Smooth muscle cell (in vitro differentiated cells): ENCODE results near the gene PYM1. TPM values are rescaled to one million over a fixed set of nuclear protein-coding genes. Genes with fewer than 3 reads are reported as not detected.
A peak's percentile ranks its signal among the peaks of the same experiment; 100 is the strongest.

ENCODE experiments used
- DNase-seq: peaks from one replicate; lab custom pipeline; 2025; ENCODE audit not compliant: unreplicated experiment; lab: John Stamatoyannopoulos, UW
- H2AFZ ChIP-seq: fragments of 200-600 bp; sonication (generic); 2 replicates; pipeline ENCODE4 v1.6.0; 2016; ENCODE audit warnings: antibody characterized with exemption, low read depth, mild to moderate bottlenecking
- H3F3A ChIP-seq: fragments of 200-600 bp; sonication (generic); 2 replicates; pipeline ENCODE4 v1.6.0; 2017; ENCODE audit warnings: antibody characterized with exemption, low read depth
- H3K27ac ChIP-seq: fragments of 200-600 bp; sonication (generic); 2 replicates; pipeline ENCODE4 v1.5.1; 2016; ENCODE audit warnings: low read depth, mild to moderate bottlenecking
- H3K27me3 ChIP-seq: fragments of 200-600 bp; sonication (generic); 2 replicates; pipeline ENCODE4 v1.6.1; 2016; ENCODE audit warnings: low read depth, mild to moderate bottlenecking
- H3K36me3 ChIP-seq: fragments of 200-600 bp; sonication (generic); 2 replicates; pipeline ENCODE4 v1.5.1; 2016; ENCODE audit warnings: low read depth
- H3K4me1 ChIP-seq: fragments of 200-600 bp; sonication (generic); 2 replicates; pipeline ENCODE4 v1.5.1; 2016; ENCODE audit warnings: low read depth
- H3K4me2 ChIP-seq: fragments of 200-600 bp; sonication (generic); 2 replicates; pipeline ENCODE4 v1.6.0; 2016; ENCODE audit warnings: mild to moderate bottlenecking
- H3K4me3 ChIP-seq: fragments of 200-600 bp; sonication (generic); 2 replicates; pipeline ENCODE4 v1.5.1; 2016; ENCODE audit warnings: mild to moderate bottlenecking
- H3K79me2 ChIP-seq: fragments of 200-600 bp; sonication (generic); 2 replicates; pipeline ENCODE4 v1.6.0; 2016; ENCODE audit warnings: low read depth, mild to moderate bottlenecking
- H3K9ac ChIP-seq: fragments of 200-600 bp; sonication (generic); 2 replicates; pipeline ENCODE4 v1.6.0; 2016; ENCODE audit warnings: low read depth
- H3K9me3 ChIP-seq: fragments of 200-600 bp; sonication (generic); replicated peaks from 2 replicates; pipeline ENCODE4 v1.5.1; 2016; ENCODE audit warnings: low read depth
- H4K20me1 ChIP-seq: fragments of 200-600 bp; sonication (generic); 2 replicates; pipeline ENCODE4 v1.6.0; 2016; ENCODE audit warnings: low read depth
- CTCF ChIP-seq: fragments of 200-600 bp; sonication (generic); IDR thresholded peaks from 2 replicates; pipeline ENCODE4 v1.5.1; 2017; ENCODE audit warnings: borderline replicate concordance, mild to moderate bottlenecking, antibody characterized with exemption; ENCODE audit not compliant: insufficient read depth, poor library complexity, severe bottlenecking
- WGBS: methylation state at CpG from one replicate; pipeline ENCODE4 v1.1.7; 2016; ENCODE audit warnings: low lambda C conversion rate; 5-methylcytosine and 5-hydroxymethylcytosine counted together
- polyA plus RNA-seq: library from polyadenylated mRNA; unstranded; fragments of >200 nt; fragmentation: Nextera tagmentation; extraction: Ambion mirVana; gene quantifications from 2 replicates; pipeline ENCODE4 v1.2.1, GENCODE V29; 2016
- total RNA-seq: library from RNA; depleted of rRNA; stranded (reverse); fragments of >200 nt; gene quantifications from 2 replicates; pipeline ENCODE4 v1.2.3, GENCODE V29; 2014

Gene PYM1
- total and polyA plus RNA-seq, 2 experiments from 2014 or later = 28.6 to 51.2 TPM

DNA sequence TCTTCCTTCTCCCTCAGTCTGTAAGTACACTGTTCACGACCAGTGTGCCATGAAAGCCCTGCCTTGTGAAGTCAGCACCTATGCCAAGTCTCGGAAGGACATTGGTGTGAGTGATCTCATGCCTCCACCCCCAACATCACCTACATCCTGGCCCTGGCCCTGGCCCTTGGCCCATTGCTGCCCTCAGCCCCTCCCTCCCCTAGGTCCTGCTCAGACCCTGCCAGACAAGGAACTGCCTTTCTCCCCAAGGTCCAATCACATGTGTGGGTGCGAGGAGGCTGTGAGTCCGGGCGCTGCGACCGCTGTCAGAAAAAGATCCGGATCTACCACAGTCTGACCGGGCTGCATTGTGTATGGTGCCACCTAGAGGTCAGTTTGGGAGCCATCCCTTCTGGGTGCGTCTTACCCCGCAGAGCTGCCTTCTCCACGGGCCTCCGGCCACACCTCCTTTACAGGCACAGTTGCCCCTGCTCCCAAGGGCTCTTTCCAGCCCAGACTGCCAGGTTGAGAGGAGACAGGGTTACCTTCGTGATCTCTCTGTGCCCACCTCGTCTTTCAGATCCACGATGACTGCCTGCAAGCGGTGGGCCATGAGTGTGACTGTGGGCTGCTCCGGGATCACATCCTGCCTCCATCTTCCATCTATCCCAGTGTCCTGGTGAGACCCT lies 12.5 kb upstream of the PYM1 start:
- Histone ChIP-seq H3K9me3 (no peaks in the 10 kb centered on the region), H4K20me1 (no peaks in the 10 kb centered on the region), H3K9ac (no peak overlapping the region), H3F3A (no peaks in the 10 kb centered on the region), H3K4me1 (no peaks in the 10 kb centered on the region), H3K36me3 (peaks cover 11% of the 10 kb centered on the region), H3K79me2 (no peaks in the 10 kb centered on the region), H3K27ac (no peak overlapping the region), H3K27me3 (no peaks in the 10 kb centered on the region), H3K4me2 (no peak overlapping the region), H3K4me3 (no peak overlapping the region), H2AFZ (no peak overlapping the region)
- peak; percentile 91 for TF ChIP-seq CTCF
- DNase-seq = peak; percentile 45
- 21% methylated on average over 18 of the region's 18 CpGs for WGBS

DNA sequence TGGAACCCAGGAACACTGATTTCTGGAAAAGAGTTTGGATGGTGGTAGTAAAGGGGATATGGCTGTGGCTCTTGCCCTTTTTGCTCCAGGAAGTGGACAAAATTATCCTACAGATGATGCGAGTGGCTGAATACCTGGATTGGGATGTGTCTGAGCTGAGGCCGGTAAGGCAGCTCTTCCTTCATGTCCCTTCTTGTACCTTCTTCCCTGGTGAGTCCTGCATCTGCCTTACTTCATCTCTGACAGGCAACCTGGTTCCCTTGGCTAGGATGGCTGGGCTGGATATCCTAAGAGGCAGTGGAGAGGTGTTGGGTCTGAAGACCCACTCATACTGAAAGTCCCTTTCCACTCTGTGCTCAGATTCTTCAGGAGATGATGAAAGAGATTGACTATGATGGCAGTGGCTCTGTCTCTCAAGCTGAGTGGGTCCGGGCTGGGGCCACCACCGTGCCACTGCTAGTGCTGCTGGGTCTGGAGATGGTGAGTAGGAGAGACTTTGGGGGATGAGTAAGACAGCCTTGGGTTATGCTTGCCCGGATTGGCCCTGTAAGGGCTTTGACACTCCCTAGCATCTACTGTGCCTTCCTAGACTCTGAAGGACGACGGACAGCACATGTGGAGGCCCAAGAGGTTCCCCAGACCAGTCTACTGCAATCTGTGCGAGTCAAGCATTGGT lies 11.3 kb upstream of the PYM1 start:
- 89% methylated on average over 8 of the region's 8 CpGs for whole genome bisulfite sequencing
- H3K4me1 ChIP-seq = no peaks in the 10 kb centered on the region
- TF ChIP-seq CTCF = no peak

DNA sequence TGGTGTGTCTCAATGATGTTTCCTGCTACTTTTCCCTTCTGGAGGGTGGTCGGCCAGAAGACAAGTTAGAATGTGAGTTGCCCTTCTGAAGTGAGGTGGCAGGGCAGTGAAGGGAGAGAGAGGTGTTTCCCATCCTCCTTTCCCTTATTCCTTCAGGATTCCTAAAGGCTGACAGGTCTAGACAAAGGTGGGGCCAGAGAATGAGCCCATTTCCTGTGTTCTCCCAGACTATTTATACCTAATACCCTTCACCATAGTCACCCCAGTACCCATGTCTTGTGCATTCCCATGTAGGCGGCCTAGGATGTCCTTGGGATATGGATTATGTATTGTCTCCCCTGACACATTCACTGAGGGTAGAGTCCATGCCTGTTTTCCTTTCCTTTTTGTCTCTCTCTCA lies 10.3 kb upstream of the PYM1 start:
- Histone ChIP-seq H3K9ac (no peak overlapping the region), H3K79me2 (peaks cover 10% of the 10 kb centered on the region), H3K36me3 (peaks cover under 1% of the 10 kb centered on the region), H3K9me3 (no peaks in the 10 kb centered on the region), H3K4me1 (no peaks in the 10 kb centered on the region), H3K27ac (no peak overlapping the region), H3K4me3 (no peak overlapping the region), H2AFZ (no peak overlapping the region), H3K4me2 (no peak overlapping the region), H3K27me3 (no peaks in the 10 kb centered on the region), H4K20me1 (no peaks in the 10 kb centered on the region), H3F3A (peaks cover 7% of the 10 kb centered on the region)
- WGBS = 94% methylated on average over 2 of the region's 2 CpGs
- no peak for TF ChIP-seq CTCF
- no peak for DNase-seq

More for the DNA sequence above, 11.3 kb upstream of the PYM1 start:
- no peak overlapping the region for H3K9ac ChIP-seq
- H3K4me3 ChIP-seq = no peak overlapping the region
- H3K4me2 ChIP-seq = no peak overlapping the region
- no peak overlapping the region for H2AFZ ChIP-seq
- no peaks in the 10 kb centered on the region for H3K9me3 ChIP-seq
- H4K20me1 ChIP-seq = no peaks in the 10 kb centered on the region
- H3F3A ChIP-seq = peaks cover 2% of the 10 kb centered on the region
- no peaks in the 10 kb centered on the region for H3K27me3 ChIP-seq
- no peak for DNase-seq
- peaks cover 6% of the 10 kb centered on the region for H3K36me3 ChIP-seq
- H3K27ac ChIP-seq = no peak overlapping the region
- peaks cover 6% of the 10 kb centered on the region for H3K79me2 ChIP-seq
